ENCODE measurements around the gene VPS33A. TPM values are rescaled to one million over a fixed set of nuclear protein-coding genes. Genes with fewer than 3 reads are reported as not detected.
"Not testable (repeated sequence)": the region's sequence is repeated elsewhere in the genome, so short reads cannot be mapped to it uniquely, and the experiment has no call there.

VPS33A gene
- total RNA-seq, 1 donor from 2014 or later = 49.2 TPM

DNA sequence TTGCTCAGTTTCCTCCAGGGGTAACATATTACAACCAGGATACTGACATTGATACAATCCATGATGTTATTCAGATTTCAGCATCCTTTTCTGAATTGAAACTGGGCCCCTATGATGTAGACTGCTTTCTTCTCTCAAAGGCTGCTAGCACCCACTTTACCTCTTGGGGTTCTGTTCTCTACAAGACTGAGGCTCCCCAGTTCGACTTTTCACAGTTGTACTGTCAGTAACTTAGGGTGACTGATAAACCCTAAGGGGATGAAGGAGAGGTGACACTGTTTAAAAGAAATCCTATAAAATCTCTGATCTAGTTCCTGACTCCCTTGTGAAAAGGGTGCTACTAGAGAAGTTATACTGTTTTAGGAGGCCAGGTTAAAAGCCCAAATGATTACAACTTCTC, 818 bp downstream of the VPS33A start:
- no peak for DNase-seq
- H3K4me1 Mint-ChIP-seq (ENCODE audit: low read depth, unreplicated experiment) = peaks cover 4% of the 10 kb centered on the region
- peaks cover 13% of the 10 kb centered on the region for H3K9me3 Mint-ChIP-seq (ENCODE audit: unreplicated experiment)
- TF ChIP-seq, protein P1, sequence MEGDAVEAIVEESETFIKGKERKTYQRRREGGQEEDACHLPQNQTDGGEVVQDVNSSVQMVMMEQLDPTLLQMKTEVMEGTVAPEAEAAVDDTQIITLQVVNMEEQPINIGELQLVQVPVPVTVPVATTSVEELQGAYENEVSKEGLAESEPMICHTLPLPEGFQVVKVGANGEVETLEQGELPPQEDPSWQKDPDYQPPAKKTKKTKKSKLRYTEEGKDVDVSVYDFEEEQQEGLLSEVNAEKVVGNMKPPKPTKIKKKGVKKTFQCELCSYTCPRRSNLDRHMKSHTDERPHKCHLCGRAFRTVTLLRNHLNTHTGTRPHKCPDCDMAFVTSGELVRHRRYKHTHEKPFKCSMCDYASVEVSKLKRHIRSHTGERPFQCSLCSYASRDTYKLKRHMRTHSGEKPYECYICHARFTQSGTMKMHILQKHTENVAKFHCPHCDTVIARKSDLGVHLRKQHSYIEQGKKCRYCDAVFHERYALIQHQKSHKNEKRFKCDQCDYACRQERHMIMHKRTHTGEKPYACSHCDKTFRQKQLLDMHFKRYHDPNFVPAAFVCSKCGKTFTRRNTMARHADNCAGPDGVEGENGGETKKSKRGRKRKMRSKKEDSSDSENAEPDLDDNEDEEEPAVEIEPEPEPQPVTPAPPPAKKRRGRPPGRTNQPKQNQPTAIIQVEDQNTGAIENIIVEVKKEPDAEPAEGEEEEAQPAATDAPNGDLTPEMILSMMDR (IDR thresholded peaks at IDR 0.05; ENCODE audit: partially characterized antibody, unreplicated experiment) = no peak
- peak overlapping the region; percentile 97 for H3K27ac Mint-ChIP-seq (ENCODE audit: unreplicated experiment)
- peaks cover 16% of the 10 kb centered on the region for H3K27me3 Mint-ChIP-seq (ENCODE audit: unreplicated experiment)
- peak overlapping the region; percentile 97 for H3K4me3 Mint-ChIP-seq (ENCODE audit: unreplicated experiment)
- peaks cover 4% of the 10 kb centered on the region for H3K36me3 Mint-ChIP-seq (ENCODE audit: unreplicated experiment)

DNA sequence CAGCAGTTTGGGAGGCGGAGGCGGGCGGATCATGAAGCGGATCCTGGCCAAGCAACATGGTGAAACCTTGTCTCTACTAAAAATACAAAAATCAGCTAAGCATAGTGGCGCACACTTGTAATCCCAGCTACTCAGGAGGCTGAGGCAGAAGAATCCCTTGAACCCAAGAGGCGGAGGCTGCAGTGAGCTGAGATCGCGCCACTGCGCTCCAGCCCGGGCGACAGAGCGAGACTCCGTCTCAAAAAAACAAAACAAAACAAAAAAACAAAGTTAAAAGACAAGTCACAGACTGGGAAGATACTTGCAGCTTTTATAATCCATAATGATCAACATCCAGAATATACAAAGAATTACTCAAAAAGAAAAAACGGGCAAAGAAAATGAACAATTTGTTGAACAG, 5.6 kb downstream of the VPS33A start:
- not testable (repeated sequence) for H3K4me3 Mint-ChIP-seq (ENCODE audit: unreplicated experiment); DNase-seq; H3K27ac Mint-ChIP-seq (ENCODE audit: unreplicated experiment); H3K4me1 Mint-ChIP-seq (ENCODE audit: low read depth, unreplicated experiment); H3K36me3 Mint-ChIP-seq (ENCODE audit: unreplicated experiment); H3K27me3 Mint-ChIP-seq (ENCODE audit: unreplicated experiment); H3K9me3 Mint-ChIP-seq (ENCODE audit: unreplicated experiment)

DNA sequence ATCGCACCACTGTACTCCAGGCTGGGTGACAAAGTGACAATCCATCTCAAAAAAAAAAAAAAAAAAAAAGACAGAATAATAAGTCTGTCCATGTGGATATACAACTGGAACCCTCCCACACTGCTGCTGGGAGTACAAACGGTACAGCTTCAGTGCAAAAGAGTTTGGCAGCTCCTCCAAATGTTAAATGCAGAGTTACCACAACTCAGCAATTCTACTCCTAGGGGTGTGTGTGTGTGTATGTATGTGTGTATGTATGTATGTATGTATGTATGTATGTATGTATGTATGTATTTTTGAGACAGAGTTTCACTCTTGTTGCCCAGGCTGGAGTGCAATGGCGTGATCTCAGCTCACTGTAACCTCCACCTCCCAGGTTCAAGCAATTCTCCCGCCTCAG, 7.4 kb downstream of the VPS33A start:
- not testable (repeated sequence) for H3K36me3 Mint-ChIP-seq (ENCODE audit: unreplicated experiment); H3K4me3 Mint-ChIP-seq (ENCODE audit: unreplicated experiment); H3K27me3 Mint-ChIP-seq (ENCODE audit: unreplicated experiment); H3K27ac Mint-ChIP-seq (ENCODE audit: unreplicated experiment); H3K4me1 Mint-ChIP-seq (ENCODE audit: low read depth, unreplicated experiment); H3K9me3 Mint-ChIP-seq (ENCODE audit: unreplicated experiment); DNase-seq

DNA sequence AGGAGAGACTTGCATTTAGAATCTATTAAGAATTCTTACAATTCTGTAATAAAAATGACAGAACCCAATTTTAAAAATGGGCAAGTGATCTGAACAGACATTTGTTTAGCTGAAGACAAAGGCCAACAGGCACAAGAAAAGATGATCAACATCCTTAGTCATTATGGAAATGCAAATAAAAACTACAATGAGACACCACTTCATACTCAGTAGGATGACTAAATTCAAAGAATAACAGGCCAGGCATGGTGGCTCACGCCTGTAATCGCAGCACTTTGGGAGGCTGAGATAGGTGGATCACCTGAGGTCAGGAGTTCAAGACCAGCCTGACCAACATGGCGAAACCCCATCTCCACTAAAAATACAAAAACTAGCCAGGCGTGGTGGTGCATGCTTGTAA, 7.8 kb downstream of the VPS33A start:
- not testable (repeated sequence) for DNase-seq; H3K4me3 Mint-ChIP-seq (ENCODE audit: unreplicated experiment); H3K4me1 Mint-ChIP-seq (ENCODE audit: low read depth, unreplicated experiment); H3K27me3 Mint-ChIP-seq (ENCODE audit: unreplicated experiment); H3K27ac Mint-ChIP-seq (ENCODE audit: unreplicated experiment); H3K36me3 Mint-ChIP-seq (ENCODE audit: unreplicated experiment); H3K9me3 Mint-ChIP-seq (ENCODE audit: unreplicated experiment)

DNA sequence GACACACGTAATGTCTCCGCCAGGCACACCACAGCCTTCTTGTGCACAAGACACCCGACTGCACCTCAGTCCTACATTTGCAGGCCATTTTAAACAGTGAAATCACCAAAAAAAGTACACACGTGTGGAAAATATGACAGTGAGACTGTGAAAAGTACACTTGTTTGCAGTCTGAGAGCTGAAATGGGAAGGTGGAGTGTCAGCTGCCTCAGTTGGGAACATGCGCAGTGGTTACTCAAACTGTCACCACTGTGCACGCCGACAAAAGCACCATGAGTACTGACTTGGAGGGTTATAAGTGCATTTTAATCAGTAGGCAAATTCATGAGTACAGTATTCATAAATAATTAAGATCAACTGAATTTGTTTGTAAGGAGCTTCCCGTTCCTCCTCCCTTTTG, 15.8 kb downstream of the VPS33A start:
- Mint-ChIP-seq H3K36me3 (ENCODE audit: unreplicated experiment) (peaks cover 4% of the 10 kb centered on the region), H3K4me3 (ENCODE audit: unreplicated experiment) (no peak overlapping the region), H3K27ac (ENCODE audit: unreplicated experiment) (peak overlapping the region; percentile 50), H3K4me1 (ENCODE audit: low read depth, unreplicated experiment) (no peaks in the 10 kb centered on the region), H3K27me3 (ENCODE audit: unreplicated experiment) (no peaks in the 10 kb centered on the region), H3K9me3 (ENCODE audit: unreplicated experiment) (no peaks in the 10 kb centered on the region)
- DNase-seq = no peak
- TF ChIP-seq, protein P1 (IDR thresholded peaks at IDR 0.05; ENCODE audit: partially characterized antibody, unreplicated experiment) = no peak

DNA sequence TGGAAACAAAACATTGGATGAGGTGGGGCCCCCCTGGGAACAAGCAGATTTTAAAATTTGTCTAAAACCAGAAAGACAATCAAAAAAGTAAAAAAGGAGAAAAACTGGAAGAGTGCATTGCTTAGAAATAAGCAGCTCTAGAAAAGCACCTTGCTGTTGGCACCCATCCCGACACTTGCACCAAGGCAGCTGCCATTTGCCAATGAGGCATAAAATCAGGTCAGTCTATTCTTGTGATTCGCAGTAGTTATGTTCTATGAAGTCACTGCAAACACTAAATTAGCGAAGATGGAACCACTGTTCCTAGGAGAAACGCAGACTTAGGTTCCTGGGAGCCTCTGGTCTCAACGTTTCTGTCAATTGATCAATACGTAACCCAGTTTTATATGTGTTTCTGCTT, 16.2 kb downstream of the VPS33A start:
- Mint-ChIP-seq H3K9me3 (ENCODE audit: unreplicated experiment) (no peaks in the 10 kb centered on the region), H3K4me3 (ENCODE audit: unreplicated experiment) (no peak overlapping the region), H3K27ac (ENCODE audit: unreplicated experiment) (no peak overlapping the region), H3K4me1 (ENCODE audit: low read depth, unreplicated experiment) (no peaks in the 10 kb centered on the region), H3K27me3 (ENCODE audit: unreplicated experiment) (no peaks in the 10 kb centered on the region), H3K36me3 (ENCODE audit: unreplicated experiment) (peaks cover 4% of the 10 kb centered on the region)
- TF ChIP-seq, protein P1 (IDR thresholded peaks at IDR 0.05; ENCODE audit: partially characterized antibody, unreplicated experiment) = no peak
- no peak for DNase-seq

DNA sequence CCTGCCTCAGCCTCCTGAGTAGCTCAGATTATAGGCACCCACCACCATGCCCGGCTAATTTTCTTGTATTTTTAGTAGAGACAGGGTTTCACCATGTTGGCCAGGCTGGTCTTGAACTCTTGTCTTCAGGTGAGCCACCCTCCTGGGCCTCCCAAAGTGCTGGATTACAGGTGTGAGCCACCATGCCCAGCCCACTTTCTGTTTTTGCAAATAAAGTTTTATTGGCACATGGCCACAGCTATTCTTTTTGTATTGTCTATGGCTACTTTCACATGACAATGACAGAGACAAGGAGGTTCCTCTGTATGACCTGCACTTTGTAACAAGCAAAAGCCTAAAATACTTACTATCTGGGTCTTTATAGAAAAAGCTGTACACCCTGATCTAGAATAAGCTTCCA, 20.7 kb downstream of the VPS33A start:
- DNase-seq = no peak
- Mint-ChIP-seq H3K27ac (ENCODE audit: unreplicated experiment) (no peak overlapping the region), H3K9me3 (ENCODE audit: unreplicated experiment) (peaks cover 1% of the 10 kb centered on the region), H3K4me3 (ENCODE audit: unreplicated experiment) (no peak overlapping the region), H3K36me3 (ENCODE audit: unreplicated experiment) (peaks cover 4% of the 10 kb centered on the region), H3K4me1 (ENCODE audit: low read depth, unreplicated experiment) (no peaks in the 10 kb centered on the region), H3K27me3 (ENCODE audit: unreplicated experiment) (peaks cover 2% of the 10 kb centered on the region)
- TF ChIP-seq, protein P1 (IDR thresholded peaks at IDR 0.05; ENCODE audit: partially characterized antibody, unreplicated experiment) = no peak
